A673 (cell line): ENCODE measurements around the gene DLD.

Experiments
- EZH2 ChIP-seq: fragments of 200-600 bp; sonication (generic); IDR thresholded peaks from 2 replicates; pipeline ENCODE4 v1.6.1; 2017; ENCODE audit warnings: borderline replicate concordance, low read depth, mild to moderate bottlenecking, mixed read lengths, antibody characterized with exemption, low read length; ENCODE audit not compliant: poor library complexity, severe bottlenecking
- TF ChIP-seq, protein P1 (sequence below): fragments of 300-800, 200-600 bp; sonication (generic); conservative IDR thresholded peaks from 2 replicates; pipeline ENCODE4 v1.5.1; 2017; ENCODE audit warnings: low read depth, mild to moderate bottlenecking, antibody characterized with exemption, low read length, moderate library complexity, mixed read lengths

DNA sequence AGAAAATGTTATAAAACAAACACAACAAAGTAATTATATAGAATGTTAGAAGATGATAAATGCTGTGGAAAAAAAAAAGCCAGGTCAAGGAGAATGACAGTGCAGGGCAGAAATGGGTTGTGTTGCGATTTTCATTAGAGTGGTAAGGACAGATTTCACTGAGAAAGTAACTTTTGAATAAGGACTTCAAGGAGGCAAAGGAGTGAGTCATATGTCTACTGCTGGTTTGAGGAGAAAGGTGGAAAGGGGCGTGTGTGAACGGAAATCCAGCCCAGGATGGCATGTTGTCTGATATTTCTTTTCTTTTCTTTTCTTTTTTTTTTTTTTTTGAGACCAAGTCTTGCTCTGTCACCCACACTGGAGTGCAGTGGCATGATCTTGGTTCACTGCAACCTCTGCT is 12.3 kb upstream of the DLD start:
- TF ChIP-seq, protein P1, sequence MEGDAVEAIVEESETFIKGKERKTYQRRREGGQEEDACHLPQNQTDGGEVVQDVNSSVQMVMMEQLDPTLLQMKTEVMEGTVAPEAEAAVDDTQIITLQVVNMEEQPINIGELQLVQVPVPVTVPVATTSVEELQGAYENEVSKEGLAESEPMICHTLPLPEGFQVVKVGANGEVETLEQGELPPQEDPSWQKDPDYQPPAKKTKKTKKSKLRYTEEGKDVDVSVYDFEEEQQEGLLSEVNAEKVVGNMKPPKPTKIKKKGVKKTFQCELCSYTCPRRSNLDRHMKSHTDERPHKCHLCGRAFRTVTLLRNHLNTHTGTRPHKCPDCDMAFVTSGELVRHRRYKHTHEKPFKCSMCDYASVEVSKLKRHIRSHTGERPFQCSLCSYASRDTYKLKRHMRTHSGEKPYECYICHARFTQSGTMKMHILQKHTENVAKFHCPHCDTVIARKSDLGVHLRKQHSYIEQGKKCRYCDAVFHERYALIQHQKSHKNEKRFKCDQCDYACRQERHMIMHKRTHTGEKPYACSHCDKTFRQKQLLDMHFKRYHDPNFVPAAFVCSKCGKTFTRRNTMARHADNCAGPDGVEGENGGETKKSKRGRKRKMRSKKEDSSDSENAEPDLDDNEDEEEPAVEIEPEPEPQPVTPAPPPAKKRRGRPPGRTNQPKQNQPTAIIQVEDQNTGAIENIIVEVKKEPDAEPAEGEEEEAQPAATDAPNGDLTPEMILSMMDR = no peak
- TF ChIP-seq EZH2 = no peak
